Measurements from ENCODE around the gene SPEF2.

GRCh38 chr5:35709688-35710087 lies 92.0 kb downstream of the SPEF2 start:
- TF ChIP-seq CTCF (conservative IDR thresholded peaks at IDR 0.05; ENCODE audit: low read length) = no peak
- TF ChIP-seq EZH2phosphoT487 (IDR thresholded peaks at IDR 0.05; ENCODE audit: borderline replicate concordance, low read depth, low read length) = no peak
